Measurements from ENCODE around the gene CIITA.
"Not testable (repeated sequence)": the region's sequence is repeated elsewhere in the genome, so short reads cannot be mapped to it uniquely, and the experiment has no call there.

CIITA gene

DNA sequence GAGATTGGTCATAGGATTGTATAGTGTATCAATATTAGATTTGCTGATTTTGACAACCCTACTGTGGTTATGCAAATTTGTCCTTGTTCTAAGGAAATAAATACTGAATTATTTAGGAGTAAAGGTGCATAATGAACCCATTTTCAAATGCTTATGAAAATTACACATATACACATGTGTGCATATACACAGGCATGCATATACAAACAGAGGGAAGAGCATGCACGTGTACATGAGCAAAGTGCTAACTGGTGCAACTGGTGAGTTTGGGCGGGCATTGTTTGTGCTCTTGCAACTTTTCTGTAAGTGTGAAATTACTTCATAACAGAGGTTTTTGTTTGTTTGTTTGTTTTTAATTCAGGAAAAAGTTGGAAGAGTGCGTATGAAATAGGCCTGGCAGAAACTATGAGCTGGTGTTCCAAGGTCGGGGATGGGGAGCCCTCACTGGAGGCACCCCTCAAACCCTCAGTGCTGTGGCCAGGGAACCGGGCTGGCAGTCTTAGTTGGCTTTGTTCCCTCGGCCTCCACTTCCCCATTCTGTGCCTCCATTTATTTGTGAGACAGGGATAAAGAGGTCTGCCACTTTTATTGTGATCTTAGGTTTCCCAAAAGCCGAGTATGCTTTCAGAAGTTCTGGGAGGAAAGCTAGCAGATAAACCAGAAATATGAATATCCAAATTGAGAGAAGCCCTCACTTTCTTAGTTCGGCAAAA is 59.4 kb downstream of the CIITA start:
- DNase-seq (ENCODE audit: low read depth): no peak

- no peak for DNase-seq (ENCODE audit: low read depth)
These were observed 60.3 kb downstream of the CIITA start for GRCh38 chr16:10937068-10937859.

DNA sequence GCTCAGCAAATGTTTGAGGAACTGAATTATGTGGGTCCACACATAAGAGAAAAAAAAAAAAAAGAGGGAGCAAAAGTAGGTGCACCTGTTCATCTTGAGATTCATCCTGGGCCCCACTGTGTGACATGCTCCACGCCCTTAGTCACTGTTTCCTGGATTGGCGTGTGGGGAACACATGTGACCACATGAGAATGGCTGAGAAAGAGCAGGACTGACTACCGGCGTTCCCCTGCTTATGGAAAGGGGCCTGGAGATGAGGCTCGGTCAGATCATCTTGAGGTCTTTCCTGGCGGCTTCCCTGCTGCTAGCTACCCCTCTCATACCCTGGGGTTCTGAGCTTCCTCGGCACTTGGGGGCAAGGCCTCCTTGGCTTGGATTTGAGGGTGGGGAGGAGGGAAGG is 61.3 kb downstream of the CIITA start:
- DNase-seq (ENCODE audit: low read depth): no peak

- DNase-seq (ENCODE audit: low read depth): no peak
These were observed 62.0 kb downstream of the CIITA start for GRCh38 chr16:10938796-10939648.

GRCh38 chr16:10939649-10940234 is 62.7 kb downstream of the CIITA start:
- DNase-seq (ENCODE audit: low read depth): no peak

- no peak for DNase-seq (ENCODE audit: low read depth)
These were observed 63.6 kb downstream of the CIITA start for GRCh38 chr16:10940501-10941079.

GRCh38 chr16:10941127-10941933 is 64.3 kb downstream of the CIITA start:
- no peak for DNase-seq (ENCODE audit: low read depth)

DNA sequence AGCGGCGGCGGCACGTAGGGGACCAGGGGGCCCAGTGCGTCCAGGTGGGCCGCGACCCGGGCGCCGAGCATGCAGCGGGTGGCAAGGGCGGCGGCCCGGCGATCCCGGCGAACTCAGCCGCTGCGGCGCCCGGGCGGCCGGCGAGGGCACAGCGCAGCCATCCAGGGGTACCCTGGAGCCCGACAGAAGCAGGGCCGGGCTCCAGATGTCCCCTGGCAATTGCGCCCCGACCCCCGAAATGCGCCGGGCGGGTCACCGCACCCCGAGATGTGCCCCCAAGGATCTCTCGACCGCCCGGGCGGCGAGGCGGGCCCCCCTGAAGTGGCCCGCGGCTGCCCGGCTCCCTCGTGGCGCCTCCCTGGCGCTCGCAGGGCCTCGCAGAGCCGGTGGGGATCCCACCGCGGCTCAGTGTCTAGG is 64.9 kb downstream of the CIITA start:
- DNase-seq (ENCODE audit: low read depth): not testable (repeated sequence)

- DNase-seq (ENCODE audit: low read depth): peak; percentile 94
These were observed 65.5 kb downstream of the CIITA start, which contains the start of gene DEXI for GRCh38 chr16:10942352-10943063. DEXI (minus strand) TSS chr16:10942468; CDS start chr16:10942005, 463 bp downstream.

DNA sequence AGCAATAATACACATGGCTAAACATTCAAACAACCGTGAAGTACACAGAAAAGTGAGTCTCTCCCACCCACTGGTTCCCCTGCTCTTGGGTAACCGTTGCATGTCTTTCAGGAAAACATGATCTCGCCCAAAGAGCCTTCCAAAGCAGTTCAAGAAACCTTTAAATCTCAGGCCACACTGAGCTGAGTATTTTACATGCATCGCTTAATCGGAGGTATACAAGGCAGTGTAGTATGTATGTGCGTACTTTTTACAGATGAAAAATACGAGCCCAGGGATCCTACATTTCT is 66.0 kb downstream of the CIITA start:
- DNase-seq (ENCODE audit: low read depth): no peak

DNA sequence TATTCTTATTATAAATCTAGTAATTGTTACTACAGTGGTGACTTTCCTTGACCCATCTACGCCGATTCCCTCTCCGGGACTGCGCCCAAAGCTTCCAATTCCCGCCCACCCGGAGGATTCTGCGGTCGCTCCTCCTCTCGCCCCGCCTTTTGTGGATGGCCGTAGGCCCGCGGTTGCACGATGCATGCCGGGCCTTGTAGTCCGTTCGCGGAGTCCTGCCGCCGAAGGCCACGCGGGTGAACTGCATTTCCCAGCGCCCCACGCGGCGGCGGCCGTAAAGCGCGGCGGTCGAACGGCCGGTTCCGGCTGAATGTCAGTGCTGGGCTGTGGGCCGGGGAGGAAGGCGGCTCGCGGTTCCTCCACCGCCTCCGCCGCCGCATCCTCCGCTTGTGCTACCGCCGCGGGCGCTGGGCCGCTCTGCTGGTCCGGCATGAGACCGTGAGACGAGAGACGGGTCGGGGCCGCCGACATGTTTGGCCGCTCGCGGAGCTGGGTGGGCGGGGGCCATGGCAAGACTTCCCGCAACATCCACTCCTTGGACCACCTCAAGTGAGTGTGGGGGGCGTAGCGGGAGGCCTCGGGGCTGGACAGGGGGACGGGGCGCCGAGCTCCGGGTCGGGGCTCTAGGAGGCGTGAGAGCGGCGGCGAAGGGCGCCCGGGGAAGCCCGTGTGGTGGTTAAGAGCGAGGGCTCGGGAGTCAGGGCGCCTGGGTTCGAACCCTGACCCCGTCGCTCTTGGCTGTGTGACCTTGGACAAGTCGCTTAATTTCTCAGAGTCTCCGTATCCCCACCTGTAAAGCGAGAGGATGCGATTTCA is 67.5 kb downstream of the CIITA start, which contains the start of gene CLEC16A:
TSS of gene CLEC16A (plus strand) at position 316 of the 816 bp plus-strand sequence. CDS start at position 470, 154 bp downstream.
- DNase-seq (ENCODE audit: low read depth): peak; percentile 94

DNA sequence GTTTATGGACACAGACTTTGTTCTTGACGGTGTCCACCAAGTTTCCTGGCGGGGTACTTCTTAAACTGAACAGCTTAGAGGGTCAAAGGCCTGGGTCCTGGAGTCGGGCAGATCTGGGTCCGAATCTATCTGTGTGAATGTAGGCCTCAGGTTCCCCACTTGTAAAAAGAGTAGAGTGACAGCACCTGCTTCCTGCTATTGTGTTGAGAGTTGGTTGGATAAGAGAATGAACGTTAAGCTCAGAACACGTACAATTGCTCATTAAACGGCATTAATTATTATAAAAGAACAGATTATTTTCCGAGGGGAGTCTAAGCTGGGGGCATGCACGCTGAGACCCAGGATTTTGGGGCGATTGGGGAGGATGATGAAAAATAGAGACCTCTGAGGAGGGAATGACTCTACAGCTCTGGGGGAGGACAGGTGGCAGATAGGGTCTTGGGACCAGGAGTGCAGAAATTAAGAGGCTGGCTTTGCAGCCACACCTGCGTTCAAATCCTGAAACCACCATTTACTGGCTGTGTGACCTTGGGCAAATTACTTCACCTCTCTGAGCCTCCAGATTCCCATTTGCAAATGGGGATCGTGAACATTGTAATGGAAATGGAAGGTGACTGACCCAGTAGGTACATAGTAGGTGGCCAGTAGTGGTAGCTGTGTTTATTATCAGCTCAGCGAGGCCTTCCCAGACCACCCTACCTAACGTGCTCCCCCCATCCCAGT is 68.2 kb downstream of the CIITA start:
- DNase-seq (ENCODE audit: low read depth): no peak

DNA sequence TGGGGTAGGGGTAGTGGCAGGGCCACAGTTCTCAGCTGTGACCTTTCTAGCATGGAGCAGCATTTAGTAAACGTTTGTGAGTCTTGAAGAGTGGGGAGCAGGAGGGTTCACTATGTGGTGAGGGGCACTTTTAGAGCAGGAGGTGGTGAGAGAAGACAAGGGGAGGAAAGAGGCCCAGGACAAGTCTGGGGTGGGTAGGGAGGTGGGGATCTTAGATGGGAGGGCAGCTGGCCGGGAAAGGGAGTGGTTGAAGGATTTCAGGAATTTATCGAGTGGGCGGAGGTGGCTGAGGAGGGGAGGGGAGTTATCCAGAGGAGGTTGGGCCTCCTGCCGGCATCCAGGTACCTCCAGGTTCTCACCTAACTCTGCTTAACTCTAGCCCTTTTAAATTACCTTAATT is 69.3 kb downstream of the CIITA start:
- DNase-seq (ENCODE audit: low read depth): no peak

DNA sequence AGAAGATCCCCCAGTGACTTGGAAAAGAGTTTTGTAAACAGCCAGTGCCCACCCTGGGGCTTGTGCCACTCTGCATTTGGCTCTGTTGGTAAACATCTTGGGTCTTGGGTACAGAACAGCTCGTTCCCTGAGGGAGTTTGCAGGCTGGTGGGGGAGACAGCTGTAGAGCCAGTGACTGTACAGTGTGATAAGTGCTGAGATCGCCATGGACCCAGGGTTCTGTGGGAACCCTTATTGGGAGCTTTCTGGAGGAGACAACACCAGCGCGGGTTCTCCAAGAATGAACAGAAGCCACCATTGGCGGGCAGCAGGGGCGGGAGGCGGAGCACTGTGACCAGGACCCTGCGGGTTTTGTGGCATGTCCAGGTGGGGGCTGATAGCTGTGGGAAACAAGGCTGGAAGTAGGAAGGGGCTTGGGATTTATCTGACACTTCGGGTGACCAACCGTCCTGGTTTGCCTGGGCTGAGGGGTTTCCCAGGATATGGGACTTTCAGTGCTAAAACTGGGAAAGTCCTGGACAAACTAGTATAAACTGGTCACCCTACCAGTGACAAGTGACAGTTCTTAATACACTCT is 70.3 kb downstream of the CIITA start:
- DNase-seq (ENCODE audit: low read depth): no peak

DNA sequence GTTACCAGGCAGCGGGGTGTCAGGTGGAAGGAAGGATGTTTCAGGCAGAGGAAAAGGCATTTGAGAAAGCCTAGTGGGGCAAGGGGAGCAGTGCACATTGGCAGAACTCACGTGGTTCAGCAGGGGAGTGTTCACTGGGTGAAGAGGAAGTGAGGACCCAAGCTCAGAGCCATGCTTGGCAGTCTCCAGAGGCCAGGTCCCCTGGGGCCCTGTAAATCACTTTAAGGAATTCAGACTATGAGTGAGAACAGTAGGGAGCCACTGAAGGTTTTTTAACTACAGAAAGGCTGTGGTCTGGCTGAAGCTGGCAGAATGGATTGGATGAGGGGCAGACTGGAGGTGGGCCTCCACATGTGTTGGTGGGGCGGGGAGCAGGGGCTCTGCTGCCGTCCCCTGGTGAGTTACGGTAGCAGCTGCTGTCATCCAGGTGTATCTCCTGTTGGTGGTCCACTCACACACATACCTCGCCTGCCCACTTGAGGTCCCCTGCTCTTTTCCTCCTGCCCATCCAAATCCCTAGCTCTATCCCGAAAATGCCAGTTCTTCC is 72.5 kb downstream of the CIITA start:
- no peak for DNase-seq (ENCODE audit: low read depth)

DNA sequence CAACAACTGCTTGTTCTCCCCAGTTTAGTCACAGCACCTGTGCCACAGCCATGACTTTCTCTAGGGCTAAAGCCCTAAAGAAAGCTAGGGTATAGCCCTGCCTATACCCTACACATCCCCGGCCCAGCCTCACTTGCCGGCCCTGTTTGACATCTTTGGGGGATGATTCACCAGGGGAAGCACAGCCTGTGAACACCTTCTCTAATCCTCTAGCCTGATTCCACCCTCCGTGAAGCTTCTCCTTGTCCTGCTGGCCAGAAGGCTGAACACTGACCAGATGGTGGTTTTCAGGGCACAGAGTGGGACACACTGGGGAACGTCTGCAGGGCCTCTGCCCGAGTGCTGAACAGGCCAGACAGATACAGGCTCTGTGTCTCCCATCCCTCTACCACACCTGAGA is 73.4 kb downstream of the CIITA start:
- DNase-seq (ENCODE audit: low read depth): no peak

- no peak for DNase-seq (ENCODE audit: low read depth)
These were observed 74.0 kb downstream of the CIITA start for GRCh38 chr16:10951026-10951425.

DNA sequence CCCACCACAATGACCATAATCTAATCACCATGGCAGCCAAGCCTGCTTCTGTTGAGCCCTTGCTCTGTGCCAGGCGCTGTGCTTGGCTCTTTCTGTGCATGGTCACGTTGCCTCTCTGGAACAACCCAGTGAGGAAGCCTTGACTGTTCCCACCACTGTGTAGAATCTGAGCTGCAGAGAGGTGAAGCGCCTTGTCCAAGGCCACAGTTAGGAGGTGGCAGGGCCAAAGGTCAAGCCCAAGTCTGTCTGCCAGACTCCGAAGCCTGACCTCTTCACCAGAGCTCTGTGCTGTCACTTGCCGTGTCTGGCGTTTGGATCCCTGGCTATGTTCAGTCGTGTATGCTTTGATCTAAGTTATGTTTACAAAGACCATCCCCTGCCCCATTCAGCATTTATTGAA is 77.9 kb downstream of the CIITA start:
- DNase-seq (ENCODE audit: low read depth): no peak
